Caco-2 (cell line): ENCODE data around the gene ZBTB38. TPM values are rescaled to one million over a fixed set of nuclear protein-coding genes. Genes with fewer than 3 reads are reported as not detected.

Experiments
- Bru-seq: library from RNA; stranded (reverse); fragments of 400-500 nt; gene quantifications from one replicate; lab custom pipeline; 2021; lab: Mats Ljungman, UMichigan
- BruChase-seq, 2 experiments: library from RNA; stranded (reverse); fragments of 400-500 nt; gene quantifications; one replicate each; lab custom pipeline; 2021; lab: Mats Ljungman, UMichigan
- BruUV-seq: library from RNA; stranded (reverse); fragments of 400-500 nt; replicated peaks from 2 replicates; lab custom pipeline; 2021; lab: Mats Ljungman, UMichigan
- CTCF ChIA-PET: fragments of 300-600 bp; sonication (Branson Sonifier 250); formaldehyde crosslinking; loops from one replicate; lab custom pipeline; 2022; ENCODE audit warnings: antibody characterized with exemption; lab: Charles Lee
- POLR2A ChIA-PET: fragments of 300-600 bp; sonication (Branson Sonifier 250); formaldehyde crosslinking; loops from one replicate; lab custom pipeline; 2022; ENCODE audit warnings: antibody characterized with exemption; lab: Charles Lee
- DNase-seq, 2 experiments: peaks; one replicate each; pipeline versions ENCODE4 v3.0.0 to v3.0.0-alpha.2; 2020 to 2022
- H3K27me3 ChIP-seq: replicated peaks from 2 replicates; pipeline ENCODE4 v1.6.0; 2011; ENCODE audit warnings: low read length; ENCODE audit not compliant: control insufficient read depth, insufficient read depth
- H3K36me3 ChIP-seq: 2 replicates; pipeline ENCODE4 v1.5.1; 2011; ENCODE audit warnings: low read length; ENCODE audit not compliant: control insufficient read depth, insufficient read depth
- H3K4me1 ChIP-seq: fragments of 250-450 bp; sonication (Bioruptor Pico); 2 replicates; pipeline ENCODE4 v1.5.1; 2020; ENCODE audit warnings: mild to moderate bottlenecking
- H3K4me3 ChIP-seq: 2 replicates; pipeline ENCODE4 v1.5.1; 2011; ENCODE audit warnings: low read depth, mild to moderate bottlenecking, control low read depth, low read length
- H3K9me3 ChIP-seq: fragments of 250-450 bp; sonication (Bioruptor Pico); 2 replicates; pipeline ENCODE4 v1.5.1; 2020; ENCODE audit warnings: mild to moderate bottlenecking, moderate library complexity
- H3K27ac Mint-ChIP-seq: one replicate; pipeline ENCODE4 v1.8.0; 2022; ENCODE audit warnings: mixed read lengths; ENCODE audit not compliant: unreplicated experiment
- H3K27me3 Mint-ChIP-seq: one replicate; pipeline ENCODE4 v1.8.0; 2022; ENCODE audit warnings: mixed read lengths; ENCODE audit not compliant: insufficient read depth, unreplicated experiment
- H3K36me3 Mint-ChIP-seq: one replicate; pipeline ENCODE4 v1.8.0; 2022; ENCODE audit warnings: mild to moderate bottlenecking, mixed read lengths; ENCODE audit not compliant: insufficient read depth, unreplicated experiment
- H3K4me1 Mint-ChIP-seq: one replicate; pipeline ENCODE4 v1.8.0; 2022; ENCODE audit warnings: low read depth, mixed read lengths; ENCODE audit not compliant: unreplicated experiment
- H3K4me3 Mint-ChIP-seq: one replicate; pipeline ENCODE4 v1.8.0; 2022; ENCODE audit warnings: mild to moderate bottlenecking, moderate library complexity, mixed read lengths; ENCODE audit not compliant: unreplicated experiment
- H3K9me3 Mint-ChIP-seq: one replicate; pipeline ENCODE4 v1.8.0; 2022; ENCODE audit warnings: mixed read lengths; ENCODE audit not compliant: unreplicated experiment
- CTCF ChIP-seq, 2 experiments: fragments of 200-600 bp in 1 of 2; IDR thresholded peaks; 1 replicate in 1 of 2; 2 replicates in 1 of 2; pipeline versions ENCODE4 v1.5.1 to v1.8.0; 2011 to 2022; ENCODE audit warnings: antibody characterized with exemption in 1 of 2, control low read depth in 1 of 2, inconsistent platforms in 1 of 2, low read depth in 1 of 2, low read length in 1 of 2, mild to moderate bottlenecking in 1 of 2, moderate library complexity in 1 of 2; ENCODE audit not compliant: insufficient read depth in 1 of 2, severe bottlenecking in 1 of 2, unreplicated experiment in 1 of 2
- intact Hi-C: fragments of 100-400 bp; cut with micrococcal nuclease; formaldehyde crosslinking; loops from one replicate; pipeline ENCODE4 v1.10.0; 2022; ENCODE audit not compliant: unreplicated experiment
- long read RNA-seq: library from polyadenylated mRNA; stranded (forward); transcript quantifications from one replicate; pipeline ENCODE4 v2.0.0, GENCODE V29; 2022
- total RNA-seq: library from RNA; stranded (reverse); gene quantifications from 2 replicates; pipeline ENCODE4 v1.2.3, GENCODE V29; 2022

ZBTB38 gene, protein sequence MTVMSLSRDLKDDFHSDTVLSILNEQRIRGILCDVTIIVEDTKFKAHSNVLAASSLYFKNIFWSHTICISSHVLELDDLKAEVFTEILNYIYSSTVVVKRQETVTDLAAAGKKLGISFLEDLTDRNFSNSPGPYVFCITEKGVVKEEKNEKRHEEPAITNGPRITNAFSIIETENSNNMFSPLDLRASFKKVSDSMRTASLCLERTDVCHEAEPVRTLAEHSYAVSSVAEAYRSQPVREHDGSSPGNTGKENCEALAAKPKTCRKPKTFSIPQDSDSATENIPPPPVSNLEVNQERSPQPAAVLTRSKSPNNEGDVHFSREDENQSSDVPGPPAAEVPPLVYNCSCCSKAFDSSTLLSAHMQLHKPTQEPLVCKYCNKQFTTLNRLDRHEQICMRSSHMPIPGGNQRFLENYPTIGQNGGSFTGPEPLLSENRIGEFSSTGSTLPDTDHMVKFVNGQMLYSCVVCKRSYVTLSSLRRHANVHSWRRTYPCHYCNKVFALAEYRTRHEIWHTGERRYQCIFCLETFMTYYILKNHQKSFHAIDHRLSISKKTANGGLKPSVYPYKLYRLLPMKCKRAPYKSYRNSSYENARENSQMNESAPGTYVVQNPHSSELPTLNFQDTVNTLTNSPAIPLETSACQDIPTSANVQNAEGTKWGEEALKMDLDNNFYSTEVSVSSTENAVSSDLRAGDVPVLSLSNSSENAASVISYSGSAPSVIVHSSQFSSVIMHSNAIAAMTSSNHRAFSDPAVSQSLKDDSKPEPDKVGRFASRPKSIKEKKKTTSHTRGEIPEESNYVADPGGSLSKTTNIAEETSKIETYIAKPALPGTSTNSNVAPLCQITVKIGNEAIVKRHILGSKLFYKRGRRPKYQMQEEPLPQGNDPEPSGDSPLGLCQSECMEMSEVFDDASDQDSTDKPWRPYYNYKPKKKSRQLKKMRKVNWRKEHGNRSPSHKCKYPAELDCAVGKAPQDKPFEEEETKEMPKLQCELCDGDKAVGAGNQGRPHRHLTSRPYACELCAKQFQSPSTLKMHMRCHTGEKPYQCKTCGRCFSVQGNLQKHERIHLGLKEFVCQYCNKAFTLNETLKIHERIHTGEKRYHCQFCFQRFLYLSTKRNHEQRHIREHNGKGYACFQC (N-terminal part only)
- total RNA-seq, result 72.7 and 74.1 TPM in 2 replicates
- Bru-seq, nascent RNA, result percentile 90 among the genes with signal in this experiment
- percentile 92 among the genes with signal in this experiment for BruChase-seq, experiment 1, labeled RNA remaining after a 2-hour chase
- BruChase-seq, experiment 2, labeled RNA remaining after a 6-hour chase, result percentile 86 among the genes with signal in this experiment
- long read RNA-seq, partial matches to known transcripts, result 7 of 40 reads
- long read RNA-seq, other reads (novel, unspliced or antisense), result 17 of 40 reads

DNA sequence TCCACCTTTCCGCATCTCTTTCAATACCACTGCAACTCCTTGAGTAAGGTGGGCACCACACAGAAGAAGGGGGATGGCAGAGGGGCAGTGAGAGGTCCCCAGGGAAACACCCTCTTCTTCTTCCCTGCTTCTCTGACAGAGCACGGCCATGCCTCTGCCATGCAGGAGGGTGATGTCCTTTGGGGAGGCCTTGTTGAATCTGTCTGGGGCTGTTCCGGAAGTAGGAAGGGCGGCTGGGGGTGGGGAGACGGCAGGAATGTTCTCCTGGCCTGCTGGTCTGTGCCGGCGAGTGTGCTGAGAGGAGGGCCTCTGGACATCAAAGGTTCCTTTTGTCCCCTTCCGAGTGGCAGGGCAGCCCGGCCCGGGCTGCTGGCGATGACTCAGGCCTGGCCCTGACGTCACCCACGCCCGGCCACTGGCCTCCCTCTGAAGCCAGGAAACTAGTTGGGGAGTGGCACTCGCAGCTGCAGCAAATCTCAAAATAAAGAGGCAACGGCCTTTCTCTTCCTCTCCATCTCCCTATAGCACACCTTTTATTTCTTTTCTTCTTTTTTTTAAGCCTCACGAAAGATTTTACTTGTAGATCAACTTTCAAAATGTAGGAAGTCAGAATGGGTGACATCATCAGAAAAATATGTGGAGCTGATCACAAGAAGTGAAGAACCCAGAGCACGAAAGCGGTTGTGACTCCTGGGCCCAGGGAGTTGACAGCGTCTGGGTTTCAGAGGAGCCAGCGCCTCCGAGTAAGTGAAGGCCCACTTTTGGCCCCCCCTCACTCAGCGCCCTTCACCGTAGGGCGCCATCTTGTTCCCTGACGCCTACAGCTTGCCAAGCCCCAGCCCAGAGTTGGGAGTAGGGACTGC is at the start of gene ZBTB38:
Gene ZBTB38 (plus strand): TSS at position 443 of the 863 bp plus-strand sequence. CDS start 73,885 bp downstream, outside the sequence.
- H3K27me3 Mint-ChIP-seq, result no peaks in the 10 kb centered on the region
- BruUV-seq, result TSS peak; percentile 55
- no peaks in the 10 kb centered on the region for H3K9me3 Mint-ChIP-seq
- no peak for TF ChIP-seq CTCF (IDR thresholded peaks at IDR 0.05; ENCODE audit: insufficient read depth in 1 of 2, low read depth in 1 of 2, low read length in 1 of 2, severe bottlenecking in 1 of 2, unreplicated experiment in 1 of 2)
- H3K4me3 Mint-ChIP-seq, result peak within 1 kb of the TSS; percentile 74
- intact Hi-C loops, result loop anchor here (1.0 to 2.0 kb wide), 3 partner anchors 33 to 114 kb away; no protein-coding TSS in a partner anchor
- Histone ChIP-seq H3K9me3 (peaks cover 5% of the 10 kb centered on the region; the same call in 1 of the 2 replicates), H3K27me3 (no peaks in the 10 kb centered on the region), H3K36me3 (no peaks in the 10 kb centered on the region), H3K4me1 (peaks cover 39% of the 10 kb centered on the region), H3K4me3 (peak within 1 kb of the TSS; percentile 45)
- peak within 1 kb of the TSS; percentile 97 for H3K27ac Mint-ChIP-seq
- peak; percentile 96 to 98 for DNase-seq
- peaks cover 41% of the 10 kb centered on the region for H3K36me3 Mint-ChIP-seq
- ChIA-PET CTCF (interaction anchor here (1.0 to 1.5 kb wide), 3 partner anchors 57 to 87 kb away, joined by 3 to 7 read pairs (median 6); no protein-coding TSS in a partner anchor), POLR2A (interaction anchor here (0.5 to 1.2 kb wide), 6 partner anchors 57 to 280 kb away, joined by 3 to 5 read pairs (median 3); no protein-coding TSS in a partner anchor)
- peaks cover 46% of the 10 kb centered on the region for H3K4me1 Mint-ChIP-seq

DNA sequence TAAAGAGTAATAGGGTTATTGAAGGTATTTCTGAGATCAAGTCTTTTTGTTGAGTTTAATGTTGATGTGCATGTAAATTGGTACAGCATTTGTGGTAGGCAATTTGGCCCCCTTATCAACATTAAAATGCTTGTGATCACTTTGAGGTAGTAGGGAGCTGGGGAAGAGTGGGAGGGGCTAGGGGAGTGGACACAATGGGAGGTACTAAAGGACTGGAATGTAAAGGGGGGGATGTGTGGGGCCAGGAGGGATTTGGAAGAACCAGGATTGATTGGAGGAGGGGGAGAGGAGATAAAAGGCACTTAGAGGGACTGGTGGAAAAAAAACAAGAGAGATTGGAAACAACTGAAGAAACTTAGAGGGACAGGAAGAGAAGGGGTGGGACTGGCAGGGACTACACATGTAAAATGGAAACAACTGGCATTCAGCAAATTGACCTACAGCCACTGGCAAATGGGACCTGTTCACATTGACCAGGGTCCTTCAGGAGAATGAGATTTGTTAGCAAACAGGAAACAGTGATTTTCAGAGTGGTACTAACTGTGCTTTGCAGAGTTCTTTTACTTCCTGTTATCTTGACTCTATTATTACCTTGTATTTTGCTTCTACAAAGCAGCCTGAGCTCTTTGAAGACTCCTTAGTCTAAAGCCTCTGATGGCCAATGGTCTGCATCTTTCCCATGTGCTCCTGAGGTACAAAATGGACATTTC is 47.8 kb upstream of the ZBTB38 start:
- no peaks in the 10 kb centered on the region for H3K36me3 Mint-ChIP-seq
- H3K4me3 Mint-ChIP-seq, result no peak overlapping the region
- intact Hi-C loops, result no loop called here
- POLR2A ChIA-PET, result no interaction called here
- Histone ChIP-seq H3K4me3 (no peak overlapping the region), H3K4me1 (peaks cover 19% of the 10 kb centered on the region), H3K27me3 (no peaks in the 10 kb centered on the region), H3K9me3 (no peaks in the 10 kb centered on the region), H3K36me3 (no peaks in the 10 kb centered on the region)
- no peaks in the 10 kb centered on the region for H3K27me3 Mint-ChIP-seq
- peaks cover 11% of the 10 kb centered on the region for H3K9me3 Mint-ChIP-seq
- no peak overlapping the region for H3K27ac Mint-ChIP-seq
- DNase-seq, result no peak
- no TSS peak for BruUV-seq
- H3K4me1 Mint-ChIP-seq, result peaks cover 14% of the 10 kb centered on the region
- CTCF ChIA-PET, result interaction anchor here (0.9 kb wide), 1 partner anchor 134 kb away, joined by 3 read pairs; no protein-coding TSS in a partner anchor
- TF ChIP-seq CTCF (IDR thresholded peaks at IDR 0.05; ENCODE audit: insufficient read depth in 1 of 2, low read depth in 1 of 2, low read length in 1 of 2, severe bottlenecking in 1 of 2, unreplicated experiment in 1 of 2), result no peak
